HFFc6 (cell line): ENCODE data around the gene JCAD. TPM values are rescaled to one million over a fixed set of nuclear protein-coding genes. Genes with fewer than 3 reads are reported as not detected.
"Not testable (repeated sequence)": the region's sequence is repeated elsewhere in the genome, so short reads cannot be mapped to it uniquely, and the experiment has no call there.

Source experiments
- DNase-seq: peaks from one replicate; pipeline ENCODE4 v3.0.0-alpha.2; 2018
- H3K27ac Mint-ChIP-seq: 2 replicates; pipeline ENCODE4 v1.8.0; 2020; ENCODE audit warnings: mild to moderate bottlenecking, mixed read lengths
- H3K27me3 Mint-ChIP-seq: 2 replicates; pipeline ENCODE4 v1.8.0; 2021; ENCODE audit warnings: mild to moderate bottlenecking, moderate library complexity, mixed read lengths; ENCODE audit not compliant: insufficient read depth
- H3K36me3 Mint-ChIP-seq: 2 replicates; pipeline ENCODE4 v1.8.0; 2021; ENCODE audit warnings: low read depth, mixed read lengths
- H3K4me1 Mint-ChIP-seq: 2 replicates; pipeline ENCODE4 v1.8.0; 2020; ENCODE audit warnings: low read depth, mixed read lengths
- H3K4me3 Mint-ChIP-seq: 2 replicates; pipeline ENCODE4 v1.8.0; 2020; ENCODE audit warnings: mild to moderate bottlenecking, moderate library complexity, mixed read lengths
- H3K9me3 Mint-ChIP-seq: 2 replicates; pipeline ENCODE4 v1.8.0; 2020; ENCODE audit warnings: mild to moderate bottlenecking, mixed read lengths
- total RNA-seq, 6 experiments: library from RNA; stranded (reverse); fragmentation: NEBNext Ultra II Directional; extraction: Animal tissue kit (Norgen Biotek cat#: 25700); gene quantifications; 2 replicates in 1 of 6; 3 replicates in 5 of 6; pipeline ENCODE4 v1.2.3, GENCODE V29; 2021
- TF ChIP-seq, protein P1 (sequence below): fragments of 200-600 bp; sonication (generic); IDR thresholded peaks from 2 replicates; pipeline ENCODE4 v1.5.0; 2021; ENCODE audit warnings: antibody characterized with exemption, mild to moderate bottlenecking

Gene JCAD
- total RNA-seq, 6 experiments from 2014 or later = 27.7 to 54.4 (median 46.6) TPM

DNA sequence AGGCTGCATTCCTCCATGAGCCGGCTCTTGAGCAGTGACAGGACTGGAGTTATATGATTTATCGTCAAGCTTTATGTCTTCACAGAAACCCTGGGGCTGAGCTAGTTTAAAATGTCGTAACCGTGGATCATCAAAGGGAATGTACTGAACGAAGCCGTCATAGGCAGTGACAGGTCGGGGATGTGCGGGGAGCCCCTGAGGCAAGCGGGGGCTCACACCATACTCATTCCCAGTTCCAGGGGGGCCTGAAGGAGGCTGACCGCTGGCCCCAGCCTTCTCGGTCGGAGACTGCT lies 30.7 kb downstream of the JCAD start:
- peaks cover 16% of the 10 kb centered on the region; the same call in 1 of the 2 replicates for H3K36me3 Mint-ChIP-seq

DNA sequence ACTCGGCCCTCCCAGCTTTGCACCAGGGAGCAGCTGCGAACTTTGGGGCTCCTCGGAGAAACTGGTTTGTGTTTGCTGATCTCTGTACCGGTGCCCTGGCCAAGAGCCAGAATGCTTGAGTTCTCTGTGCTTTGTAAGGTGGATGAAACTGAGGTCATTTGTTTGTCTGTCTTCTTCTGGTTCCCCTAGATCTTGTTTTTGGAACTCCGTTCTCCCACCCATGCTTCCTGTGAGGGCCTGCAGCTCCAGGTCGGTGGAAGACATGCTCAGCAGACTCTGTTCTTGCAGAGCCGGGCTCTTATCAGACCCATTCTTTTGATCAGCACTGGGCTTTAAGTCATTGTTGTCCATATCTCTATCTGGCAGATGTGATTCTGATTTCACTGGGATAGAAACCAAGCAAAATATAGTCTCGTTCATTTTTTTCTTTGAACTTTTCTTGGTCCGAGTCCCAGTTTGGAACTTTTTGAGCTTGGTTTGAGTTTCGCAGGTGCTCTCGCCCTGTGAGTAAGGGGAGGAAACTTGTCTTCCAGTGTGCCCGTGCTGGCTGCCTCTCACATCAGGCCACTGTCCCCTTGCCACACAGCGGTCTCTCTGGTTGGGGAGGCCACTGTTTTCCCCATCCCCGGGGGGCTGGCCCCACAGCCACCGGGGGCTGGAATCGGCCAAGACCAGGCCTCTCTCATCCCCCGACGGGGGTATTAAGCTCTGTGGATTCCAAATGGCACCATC lies 31.2 kb downstream of the JCAD start:
- Mint-ChIP-seq H3K4me3 (no peak overlapping the region), H3K4me1 (no peaks in the 10 kb centered on the region), H3K27me3 (peaks cover 18% of the 10 kb centered on the region), H3K36me3 (peaks cover 16% of the 10 kb centered on the region; the same call in 1 of the 2 replicates), H3K9me3 (no peaks in the 10 kb centered on the region), H3K27ac (no peak overlapping the region)
- no peak for DNase-seq
- TF ChIP-seq, protein P1, sequence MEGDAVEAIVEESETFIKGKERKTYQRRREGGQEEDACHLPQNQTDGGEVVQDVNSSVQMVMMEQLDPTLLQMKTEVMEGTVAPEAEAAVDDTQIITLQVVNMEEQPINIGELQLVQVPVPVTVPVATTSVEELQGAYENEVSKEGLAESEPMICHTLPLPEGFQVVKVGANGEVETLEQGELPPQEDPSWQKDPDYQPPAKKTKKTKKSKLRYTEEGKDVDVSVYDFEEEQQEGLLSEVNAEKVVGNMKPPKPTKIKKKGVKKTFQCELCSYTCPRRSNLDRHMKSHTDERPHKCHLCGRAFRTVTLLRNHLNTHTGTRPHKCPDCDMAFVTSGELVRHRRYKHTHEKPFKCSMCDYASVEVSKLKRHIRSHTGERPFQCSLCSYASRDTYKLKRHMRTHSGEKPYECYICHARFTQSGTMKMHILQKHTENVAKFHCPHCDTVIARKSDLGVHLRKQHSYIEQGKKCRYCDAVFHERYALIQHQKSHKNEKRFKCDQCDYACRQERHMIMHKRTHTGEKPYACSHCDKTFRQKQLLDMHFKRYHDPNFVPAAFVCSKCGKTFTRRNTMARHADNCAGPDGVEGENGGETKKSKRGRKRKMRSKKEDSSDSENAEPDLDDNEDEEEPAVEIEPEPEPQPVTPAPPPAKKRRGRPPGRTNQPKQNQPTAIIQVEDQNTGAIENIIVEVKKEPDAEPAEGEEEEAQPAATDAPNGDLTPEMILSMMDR = no peak

More for the DNA sequence above, 30.7 kb downstream of the JCAD start:
- no peak overlapping the region for H3K27ac Mint-ChIP-seq
- no peaks in the 10 kb centered on the region for H3K4me1 Mint-ChIP-seq
- no peak overlapping the region for H3K4me3 Mint-ChIP-seq
- no peaks in the 10 kb centered on the region for H3K9me3 Mint-ChIP-seq
- DNase-seq = no peak
- TF ChIP-seq, protein P1 = no peak
- peaks cover 16% of the 10 kb centered on the region for H3K27me3 Mint-ChIP-seq

DNA sequence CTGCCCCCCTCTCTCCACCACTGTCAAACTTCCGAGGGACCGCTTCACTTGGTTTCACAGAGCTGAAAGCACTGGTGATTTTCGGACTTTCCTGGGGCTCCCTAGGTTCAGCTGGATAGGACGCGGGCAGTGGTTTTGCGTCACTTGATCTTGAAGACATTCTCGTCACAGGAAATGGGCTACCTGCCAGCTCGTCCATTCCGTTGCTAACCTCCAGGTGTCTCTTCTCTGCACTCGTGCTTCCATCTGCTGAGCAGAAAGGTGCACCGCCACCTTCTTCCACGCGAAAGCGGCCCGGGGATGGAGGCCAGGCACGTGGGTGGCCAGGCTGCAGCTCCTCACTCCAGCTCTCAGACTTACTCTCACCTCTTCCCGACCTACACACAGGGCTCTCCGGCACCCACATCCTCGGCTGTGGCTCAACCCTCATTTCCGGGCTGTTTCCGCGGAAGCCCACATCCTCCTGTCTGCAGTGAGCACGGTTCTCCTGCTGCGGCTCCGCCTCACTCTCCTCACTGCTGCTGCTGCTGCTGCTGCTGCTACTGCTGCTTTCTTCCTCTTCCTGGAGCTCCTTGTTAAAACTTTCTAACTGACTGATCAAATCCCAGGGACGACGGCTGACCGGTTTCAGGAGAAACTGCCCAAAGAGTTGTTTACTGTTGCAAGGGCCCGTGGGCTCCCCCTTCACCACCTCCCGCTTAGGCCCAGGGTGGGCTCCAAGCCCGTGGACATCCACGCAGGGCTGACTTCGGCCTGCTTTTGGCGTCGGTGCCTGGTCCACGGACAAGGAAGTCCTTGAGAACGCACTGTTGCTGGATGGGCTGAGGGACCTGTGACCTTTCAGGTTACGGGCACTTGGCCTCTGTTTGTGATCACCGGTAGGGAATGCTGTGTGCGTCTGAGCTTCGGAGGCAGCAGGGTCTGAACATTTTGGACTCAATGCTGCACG lies 32.1 kb downstream of the JCAD start:
- H3K4me1 Mint-ChIP-seq = no peaks in the 10 kb centered on the region
- H3K27ac Mint-ChIP-seq = no peak overlapping the region
- peaks cover 22% of the 10 kb centered on the region for H3K27me3 Mint-ChIP-seq
- TF ChIP-seq, protein P1 = no peak; the same call in 1 of the 2 replicates
- no peaks in the 10 kb centered on the region for H3K9me3 Mint-ChIP-seq
- DNase-seq = no peak
- no peak overlapping the region for H3K4me3 Mint-ChIP-seq
- H3K36me3 Mint-ChIP-seq = peaks cover 16% of the 10 kb centered on the region; the same call in 1 of the 2 replicates

DNA sequence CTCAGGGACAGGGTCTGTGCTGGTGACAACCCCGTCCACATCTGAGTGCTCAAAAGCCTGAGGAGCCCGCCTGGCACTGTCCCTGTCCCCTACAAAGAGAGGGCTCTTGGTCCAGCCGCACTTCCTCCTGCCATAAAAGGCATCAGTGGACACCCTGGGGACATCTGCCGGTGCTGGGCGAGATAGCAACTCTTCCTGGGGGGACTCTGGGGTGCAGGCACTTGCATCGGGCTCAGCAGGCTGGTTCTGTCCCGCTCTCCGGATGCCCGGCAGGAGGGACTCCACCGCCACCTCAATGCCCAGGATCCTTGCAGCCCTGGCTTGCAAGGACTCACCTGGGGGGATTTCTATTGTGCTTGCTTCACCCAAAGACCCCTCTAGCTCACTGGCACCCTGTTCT lies 32.8 kb downstream of the JCAD start:
- Mint-ChIP-seq H3K27ac (no peak overlapping the region), H3K4me3 (no peak overlapping the region), H3K4me1 (no peaks in the 10 kb centered on the region), H3K9me3 (no peaks in the 10 kb centered on the region), H3K27me3 (peaks cover 25% of the 10 kb centered on the region), H3K36me3 (peaks cover 16% of the 10 kb centered on the region; the same call in 1 of the 2 replicates)
- TF ChIP-seq, protein P1 = no peak
- no peak for DNase-seq

DNA sequence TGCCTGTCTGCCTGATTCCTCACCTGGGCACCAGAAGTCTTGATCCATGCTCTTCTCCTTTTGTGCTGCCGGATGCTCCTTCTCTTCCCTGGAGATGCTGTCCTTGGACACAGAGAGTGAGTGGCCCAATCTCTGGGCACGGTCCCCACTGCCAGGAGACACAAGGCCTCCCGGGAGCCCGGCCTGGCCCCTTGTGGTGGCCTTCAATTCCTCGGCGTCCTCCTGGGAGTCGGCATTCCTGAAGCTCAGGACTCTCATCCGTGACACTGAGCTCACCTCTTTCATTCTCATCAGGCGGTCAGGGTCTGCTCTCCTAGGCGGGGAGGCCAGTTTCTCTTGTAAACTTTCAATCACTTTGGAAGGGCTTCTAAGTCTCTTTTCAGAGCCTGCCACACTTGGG lies 33.3 kb downstream of the JCAD start:
- H3K27ac Mint-ChIP-seq = no peak overlapping the region
- no peak for DNase-seq
- TF ChIP-seq, protein P1 = no peak
- no peaks in the 10 kb centered on the region for H3K9me3 Mint-ChIP-seq
- peaks cover 16% of the 10 kb centered on the region; the same call in 1 of the 2 replicates for H3K36me3 Mint-ChIP-seq
- H3K4me3 Mint-ChIP-seq = no peak overlapping the region
- H3K4me1 Mint-ChIP-seq = no peaks in the 10 kb centered on the region
- peaks cover 27% of the 10 kb centered on the region for H3K27me3 Mint-ChIP-seq

DNA sequence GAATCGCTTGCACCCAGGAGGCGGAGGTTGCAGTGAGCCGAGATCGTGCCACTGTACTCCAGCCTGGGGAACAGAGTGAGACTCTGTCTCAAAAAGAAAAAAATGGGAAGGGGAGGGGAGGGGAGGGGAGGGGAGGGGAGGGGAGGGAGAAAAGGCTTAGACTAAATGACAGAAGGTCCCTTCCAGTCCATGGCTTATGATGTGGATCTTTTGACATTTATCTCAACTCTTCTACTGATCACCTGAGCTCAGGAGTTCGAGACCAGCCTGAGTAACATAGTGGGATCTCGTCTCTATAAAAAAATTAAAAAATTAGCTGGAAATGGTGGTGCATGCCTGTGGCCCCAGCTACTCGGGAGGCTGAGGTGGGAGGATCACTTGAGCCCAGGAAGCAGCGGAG lies 34.0 kb downstream of the JCAD start:
- H3K4me1 Mint-ChIP-seq, H3K9me3 Mint-ChIP-seq, H3K4me3 Mint-ChIP-seq, H3K27ac Mint-ChIP-seq, DNase-seq: not testable (repeated sequence)
- peaks cover 27% of the 10 kb centered on the region for H3K27me3 Mint-ChIP-seq
- peaks cover 16% of the 10 kb centered on the region; the same call in 1 of the 2 replicates for H3K36me3 Mint-ChIP-seq
